ENCODE results near the gene MAST1.

GRCh38 chr19:12833738-12834565 lies 4.4 kb upstream of the MAST1 start:
- TF ChIP-seq CTCF (IDR thresholded peaks at IDR 0.05) (no peak), POLR2A (IDR thresholded peaks at IDR 0.05) (no peak)
